Activated CD4-positive, alpha-beta T cell treated with anti-CD3 and anti-CD28 coated beads for 24 hours (primary cell): ENCODE data around the gene DENND1A.
"Not testable (repeated sequence)": the region's sequence is repeated elsewhere in the genome, so short reads cannot be mapped to it uniquely, and the experiment has no call there.

Experiments
- DNase-seq, 2 donors: peaks; one replicate each; pipeline ENCODE4 v3.0.0-alpha.2; 2020; ENCODE audit warnings: low read depth in 2 of 2

DENND1A gene

GRCh38 chr9:123821619-123822018, 108.3 kb downstream of the DENND1A start:
- no peak for DNase-seq

GRCh38 chr9:123820139-123820538, 109.8 kb downstream of the DENND1A start:
- DNase-seq: no peak

GRCh38 chr9:123816817-123817472, 113.0 kb downstream of the DENND1A start:
- no peak for DNase-seq

- not testable (repeated sequence) for DNase-seq
These were observed 114.1 kb downstream of the DENND1A start for GRCh38 chr9:123815856-123816255.

GRCh38 chr9:123814496-123814895, 115.4 kb downstream of the DENND1A start:
- DNase-seq: no peak

- DNase-seq: no peak
These were observed 116.9 kb downstream of the DENND1A start for GRCh38 chr9:123812984-123813383.

DNA sequence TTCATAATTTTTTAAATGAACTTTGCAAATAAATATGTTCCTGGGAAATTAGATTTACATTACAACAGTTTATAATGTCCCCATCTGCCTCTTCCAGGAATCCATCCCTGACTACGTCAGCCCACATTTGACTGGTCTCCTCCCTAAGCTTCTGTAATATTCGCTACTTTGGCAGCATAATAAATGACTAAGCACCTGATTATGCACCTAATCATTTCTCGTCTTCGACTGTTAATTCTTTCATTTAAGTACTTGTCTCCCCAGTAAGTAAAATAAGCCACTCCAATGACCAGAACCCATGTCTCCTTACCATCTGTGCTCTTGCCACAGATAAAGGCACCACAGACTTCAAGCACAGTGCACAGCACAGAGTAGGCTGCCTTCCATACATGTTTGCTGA, 122.7 kb downstream of the DENND1A start:
- no peak for DNase-seq

- DNase-seq: no peak
These were observed 123.1 kb downstream of the DENND1A start for GRCh38 chr9:123806829-123807228.

GRCh38 chr9:123798195-123798594, 131.7 kb downstream of the DENND1A start:
- no peak for DNase-seq

GRCh38 chr9:123796618-123797484, 133.1 kb downstream of the DENND1A start:
- no peak for DNase-seq

- DNase-seq: no peak
These were observed 133.8 kb downstream of the DENND1A start for GRCh38 chr9:123796094-123796493.

DNA sequence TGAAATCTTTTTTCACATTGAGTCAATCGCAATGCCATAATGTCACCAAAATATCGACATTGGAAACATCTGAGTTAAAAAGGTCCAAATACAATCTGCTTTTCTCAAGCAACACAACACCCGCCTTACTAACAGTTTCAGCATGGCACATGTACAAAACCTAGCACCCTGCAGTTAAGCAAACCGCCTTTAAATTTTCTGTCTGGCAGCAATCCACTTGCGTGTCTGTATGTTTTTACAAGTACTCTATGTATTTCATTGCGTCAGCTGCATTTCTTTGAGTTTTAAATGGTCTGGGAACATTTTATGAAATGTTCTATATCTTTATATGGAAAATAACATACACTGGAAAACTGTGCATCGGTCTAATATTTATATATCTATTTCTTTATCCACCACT, 134.6 kb downstream of the DENND1A start:
- no peak for DNase-seq

DNA sequence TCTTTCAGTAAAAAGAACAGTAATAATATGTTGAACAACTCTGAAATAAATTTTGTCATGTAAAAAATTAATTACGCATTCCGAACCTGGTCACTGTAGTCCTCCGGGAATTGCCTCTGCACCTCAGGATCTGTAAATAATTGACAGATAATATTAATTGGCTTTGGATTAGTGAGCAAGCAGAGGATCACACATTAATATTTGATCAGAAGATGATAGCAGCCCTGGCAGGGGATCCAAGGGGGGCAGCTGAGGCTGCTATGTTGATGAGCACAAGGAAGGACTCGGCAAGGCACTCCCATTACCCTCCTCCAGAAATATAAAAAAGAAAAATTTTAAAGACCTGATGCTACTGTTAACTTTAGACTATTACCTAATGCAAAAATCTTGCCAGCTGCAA, 137.4 kb downstream of the DENND1A start:
- DNase-seq: no peak

GRCh38 chr9:123789554-123790292, 140.2 kb downstream of the DENND1A start:
- DNase-seq: no peak

- no peak for DNase-seq
These were observed 142.5 kb downstream of the DENND1A start for GRCh38 chr9:123787416-123787815.

- no peak for DNase-seq
These were observed 145.4 kb downstream of the DENND1A start for GRCh38 chr9:123784518-123784917.

DNA sequence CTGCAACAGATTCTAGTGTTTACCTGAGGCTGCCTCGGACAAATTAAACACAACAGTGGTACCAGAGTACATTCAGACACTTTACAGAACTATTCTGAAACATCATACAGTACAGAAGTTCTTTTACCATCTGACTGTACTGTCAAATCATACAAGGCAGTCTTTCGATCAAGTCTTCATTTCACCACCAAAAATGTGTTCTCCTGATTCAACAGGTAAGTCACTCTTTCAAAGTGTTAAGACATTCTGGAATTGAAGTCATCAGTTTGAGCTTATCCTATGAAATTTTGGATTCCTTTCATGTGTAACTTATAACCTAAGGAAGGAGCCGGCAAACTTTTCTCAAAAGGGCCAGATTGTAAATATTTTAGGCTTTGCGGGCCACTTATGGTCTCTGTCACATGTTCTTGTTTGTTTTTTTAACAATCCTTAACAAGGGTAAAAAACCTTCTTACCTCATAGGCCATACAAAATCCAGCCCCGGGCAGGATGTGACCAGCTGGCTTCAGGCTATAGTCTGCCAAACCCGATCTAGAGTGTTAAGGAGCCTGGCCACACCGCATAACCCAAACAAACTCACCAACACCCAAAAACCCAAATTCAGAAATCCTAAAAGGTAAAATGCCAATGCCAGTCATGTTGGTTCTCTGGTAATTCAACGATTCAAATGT, 151.6 kb downstream of the DENND1A start:
- no peak for DNase-seq

- no peak for DNase-seq
These were observed 153.0 kb downstream of the DENND1A start for GRCh38 chr9:123776708-123777537.

GRCh38 chr9:123775289-123776284, 154.3 kb downstream of the DENND1A start:
- no peak for DNase-seq

DNA sequence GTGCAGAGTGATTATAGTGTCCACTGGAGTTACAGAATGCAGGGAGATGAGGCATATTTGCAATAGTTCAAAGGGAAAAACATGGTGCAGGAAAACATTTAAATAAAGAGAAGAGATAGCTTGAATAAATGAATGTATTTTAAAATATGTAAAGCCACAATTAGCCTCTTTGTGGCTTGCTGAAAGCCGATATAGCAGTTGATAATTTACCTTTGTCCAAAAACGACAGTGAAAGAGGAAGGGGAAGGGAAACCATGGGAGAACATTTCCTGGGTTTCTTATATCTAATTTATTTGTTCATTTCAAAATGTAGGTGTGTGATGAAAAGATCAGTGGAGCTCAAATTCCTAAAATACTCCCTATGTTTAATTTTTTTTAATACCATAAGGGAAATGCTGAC, 156.1 kb downstream of the DENND1A start:
- no peak for DNase-seq
